GM12875 (cell line): ENCODE measurements around the gene DUSP16.

Experiments used
- H3K4me3 ChIP-seq: one replicate; pipeline ENCODE4 v1.5.1; 2011; ENCODE audit warnings: low read depth, low read length, control low read depth
- CTCF ChIP-seq: IDR thresholded peaks from 2 replicates; pipeline ENCODE4 v1.5.1; 2011; ENCODE audit warnings: low read depth, mild to moderate bottlenecking, control low read depth, inconsistent platforms, low read length, moderate library complexity, borderline replicate concordance; ENCODE audit not compliant: insufficient read depth

The DUSP16 gene

GRCh38 chr12:12534166-12534866, 28.3 kb downstream of the DUSP16 start:
- TF ChIP-seq CTCF = no peak

GRCh38 chr12:12533238-12533829, 29.3 kb downstream of the DUSP16 start:
- no peak overlapping the region for H3K4me3 ChIP-seq
- no peak for TF ChIP-seq CTCF

More at GRCh38 chr12:12534166-12534866, 28.3 kb downstream of the DUSP16 start:
- no peak overlapping the region for H3K4me3 ChIP-seq

- H3K4me3 ChIP-seq = no peak overlapping the region
- no peak for TF ChIP-seq CTCF
Observed at GRCh38 chr12:12531194-12531593, 31.5 kb downstream of the DUSP16 start.

GRCh38 chr12:12529783-12530421, 32.8 kb downstream of the DUSP16 start:
- no peak overlapping the region for H3K4me3 ChIP-seq
- TF ChIP-seq CTCF = no peak

- TF ChIP-seq CTCF = no peak
- H3K4me3 ChIP-seq = no peak overlapping the region
Observed at GRCh38 chr12:12528361-12529270, 34.0 kb downstream of the DUSP16 start.

GRCh38 chr12:12527820-12528296, 34.8 kb downstream of the DUSP16 start:
- H3K4me3 ChIP-seq = no peak overlapping the region
- TF ChIP-seq CTCF = no peak
